H1 (cell line): ENCODE results near the gene EEPD1. TPM values are rescaled to one million over a fixed set of nuclear protein-coding genes. Genes with fewer than 3 reads are reported as not detected.

Experiments
- CTCF ChIA-PET: fragments of 300-600 bp; sonication (Branson Sonifier 250); formaldehyde crosslinking; loops from one replicate; lab custom pipeline; 2021; ENCODE audit not compliant: partially characterized antibody; lab: Charles Lee
- POLR2A ChIA-PET: fragments of 300-600 bp; sonication (Branson Sonifier 250); formaldehyde crosslinking; loops from one replicate; lab custom pipeline; 2021; ENCODE audit warnings: inconsistent platforms; ENCODE audit not compliant: partially characterized antibody; lab: Charles Lee
- DNase-seq, 2 experiments: peaks; one replicate each; pipeline versions ENCODE4 v3.0.0 to v3.0.0-alpha.2; 2010 to 2022; ENCODE audit warnings: low spot score in 2 of 2, low read depth in 1 of 2, mixed read lengths in 1 of 2
- FAIRE-seq: peaks from 2 replicates; lab custom pipeline; 2011; peaks lifted over from hg19 to GRCh38; lab: Jason Lieb, UNC
- H2AFZ ChIP-seq: 2 replicates; pipeline ENCODE4 v1.8.1; 2012; ENCODE audit warnings: low read length, inconsistent platforms
- H2AK5ac ChIP-seq: 2 replicates; pipeline ENCODE4 v1.6.1; 2013; ENCODE audit warnings: low read depth, low read length
- H2BK120ac ChIP-seq: replicated peaks from 2 replicates; pipeline ENCODE3; 2013; ENCODE audit warnings: low read depth, low read length, inconsistent platforms
- H2BK12ac ChIP-seq: 2 replicates; pipeline ENCODE4 v1.6.1; 2013; ENCODE audit warnings: low read depth, low read length
- H2BK15ac ChIP-seq: 2 replicates; pipeline ENCODE4 v1.6.1; 2013; ENCODE audit warnings: low read length
- H2BK20ac ChIP-seq: 2 replicates; pipeline ENCODE4 v1.6.1; 2013; ENCODE audit warnings: low read length
- H2BK5ac ChIP-seq: 2 replicates; pipeline ENCODE4 v1.6.1; 2013; ENCODE audit warnings: low read depth, low read length
- H3K14ac ChIP-seq: 2 replicates; pipeline ENCODE4 v1.6.1; 2013; ENCODE audit warnings: inconsistent platforms; ENCODE audit not compliant: insufficient read length
- H3K18ac ChIP-seq: 2 replicates; pipeline ENCODE4 v1.6.1; 2013; ENCODE audit warnings: low read length; ENCODE audit errors: extremely low read depth
- H3K23ac ChIP-seq: 2 replicates; pipeline ENCODE4 v1.6.1; 2013; ENCODE audit warnings: inconsistent platforms; ENCODE audit not compliant: insufficient read length
- H3K23me2 ChIP-seq: 2 replicates; pipeline ENCODE4 v1.6.1; 2013; ENCODE audit warnings: low read depth, low read length
- H3K27ac ChIP-seq: 2 replicates; pipeline ENCODE4 v1.6.1; 2011; ENCODE audit warnings: low read depth, low read length, inconsistent platforms
- H3K27me3 ChIP-seq, 4 experiments: replicated peaks in 1 of 4; 1 replicate in 1 of 4; 2 replicates in 3 of 4; pipeline versions ENCODE4 v1.6.1 to v1.8.1; 2011 to 2013; ENCODE audit warnings: low read length in 3 of 4, mild to moderate bottlenecking in 3 of 4, inconsistent platforms in 2 of 4, mixed read lengths in 2 of 4, moderate library complexity in 1 of 4; ENCODE audit not compliant: control insufficient read depth in 3 of 4, insufficient read depth in 3 of 4; ENCODE audit errors: extremely low read depth in 1 of 4
- H3K36me3 ChIP-seq, 4 experiments: 2 replicates each; pipeline versions ENCODE4 v1.6.1 to v1.8.1; 2011 to 2013; ENCODE audit warnings: mild to moderate bottlenecking in 4 of 4, low read length in 3 of 4, moderate library complexity in 2 of 4, control low read depth in 1 of 4, inconsistent platforms in 1 of 4; ENCODE audit not compliant: insufficient read depth in 4 of 4, control insufficient read depth in 2 of 4
- H3K4ac ChIP-seq: replicated peaks from 2 replicates; pipeline ENCODE3; 2013; ENCODE audit warnings: low read length, low read depth, mixed read lengths, inconsistent platforms; ENCODE audit not compliant: insufficient read length
- H3K4me1 ChIP-seq, 4 experiments: replicated peaks in 1 of 4; 1 replicate in 1 of 4; 2 replicates in 3 of 4; pipeline versions ENCODE4 v1.6.1 to v1.8.1; 2011 to 2013; ENCODE audit warnings: low read length in 3 of 4, inconsistent platforms in 2 of 4, mixed read lengths in 1 of 4; ENCODE audit not compliant: insufficient read depth in 4 of 4, control insufficient read depth in 3 of 4
- H3K4me2 ChIP-seq, 2 experiments: 2 replicates each; pipeline versions ENCODE4 v1.6.1 to v1.8.1; 2011 to 2013; ENCODE audit warnings: low read depth in 2 of 2, low read length in 2 of 2, control low read depth in 1 of 2, inconsistent platforms in 1 of 2, mild to moderate bottlenecking in 1 of 2; ENCODE audit not compliant: insufficient read depth in 1 of 2
- H3K4me3 ChIP-seq, 4 experiments: fragments of 200-600, 300-600 bp in 1 of 4; sonication (generic), shearing (Covaris generic), sonication (Bioruptor Twin) in 1 of 4; 2 replicates each; pipeline versions ENCODE4 v1.5.1 to v1.8.1; 2011 to 2016; ENCODE audit warnings: low read length in 4 of 4, low read depth in 3 of 4, control low read depth in 2 of 4, inconsistent platforms in 2 of 4, mild to moderate bottlenecking in 2 of 4, mixed read lengths in 1 of 4, moderate library complexity in 1 of 4; ENCODE audit not compliant: insufficient read depth in 2 of 4; ENCODE audit errors: extremely low read depth in 1 of 4
- H3K56ac ChIP-seq: replicated peaks from 2 replicates; pipeline ENCODE3; 2013; ENCODE audit warnings: low read depth, mild to moderate bottlenecking, mixed read lengths, low read length, inconsistent platforms; ENCODE audit not compliant: insufficient read length
- H3K79me1 ChIP-seq: 2 replicates; pipeline ENCODE4 v1.6.1; 2013; ENCODE audit warnings: low read depth, low read length, control low read depth
- H3K79me2 ChIP-seq, 2 experiments: 2 replicates each; pipeline versions ENCODE4 v1.6.1 to v1.8.1; 2012 to 2013; ENCODE audit warnings: low read length in 2 of 2, mild to moderate bottlenecking in 2 of 2, inconsistent platforms in 1 of 2; ENCODE audit not compliant: insufficient read depth in 2 of 2, control insufficient read depth in 1 of 2
- H3K9ac ChIP-seq, 4 experiments: replicated peaks in 1 of 4; 1 replicate in 1 of 4; 2 replicates in 3 of 4; pipeline versions ENCODE4 v1.6.1 to v1.8.1; 2011 to 2013; ENCODE audit warnings: low read depth in 3 of 4, low read length in 3 of 4, control low read depth in 2 of 4, mild to moderate bottlenecking in 2 of 4, moderate library complexity in 2 of 4, inconsistent platforms in 1 of 4; ENCODE audit errors: extremely low read depth in 1 of 4
- H3K9me3 ChIP-seq, 2 experiments: 2 replicates each; pipeline versions ENCODE4 v1.6.1 to v1.8.1; 2012 to 2013; ENCODE audit warnings: mild to moderate bottlenecking in 2 of 2, moderate library complexity in 2 of 2, control low read depth in 1 of 2, inconsistent platforms in 1 of 2, low read depth in 1 of 2, low read length in 1 of 2, mixed read lengths in 1 of 2; ENCODE audit not compliant: insufficient read depth in 2 of 2
- H4K20me1 ChIP-seq, 2 experiments: replicated peaks in 1 of 2; 2 replicates each; pipeline versions ENCODE3 to v1.8.1; 2011 to 2013; ENCODE audit warnings: inconsistent platforms in 2 of 2, low read length in 2 of 2, mild to moderate bottlenecking in 1 of 2; ENCODE audit not compliant: insufficient read depth in 2 of 2, control insufficient read depth in 1 of 2
- H4K5ac ChIP-seq: 2 replicates; pipeline ENCODE4 v1.6.1; 2013; ENCODE audit warnings: low read length, low read depth, mixed read lengths, inconsistent platforms; ENCODE audit not compliant: insufficient read length
- H4K8ac ChIP-seq: 2 replicates; pipeline ENCODE4 v1.8.0; 2013; ENCODE audit warnings: mild to moderate bottlenecking, moderate library complexity, low read length, inconsistent platforms; ENCODE audit not compliant: insufficient read depth; ENCODE audit errors: extremely low read depth
- H4K91ac ChIP-seq: replicated peaks from 2 replicates; pipeline ENCODE3; 2013; ENCODE audit warnings: low read length, mixed read lengths, inconsistent platforms; ENCODE audit not compliant: insufficient read length
- BRCA1 ChIP-seq: IDR thresholded peaks from 2 replicates; pipeline ENCODE4 v1.6.1; 2012; ENCODE audit warnings: low read depth, low read length, improper control_type of control experiment
- CREB1 ChIP-seq: IDR thresholded peaks from 2 replicates; pipeline ENCODE4 v1.6.1; 2012; ENCODE audit warnings: inconsistent platforms
- HDAC2 ChIP-seq, 2 experiments: fragments of 300-600 bp in 1 of 2; sonication (generic) in 1 of 2; IDR thresholded peaks; 2 replicates each; pipeline ENCODE4 v1.6.1; 2011 to 2012; ENCODE audit warnings: low read depth in 2 of 2, low read length in 2 of 2, mild to moderate bottlenecking in 2 of 2, moderate library complexity in 2 of 2, borderline replicate concordance in 1 of 2, inconsistent platforms in 1 of 2
- KDM1A ChIP-seq: fragments of 200-600, 300-600 bp; sonication (generic); IDR thresholded peaks from 2 replicates; pipeline ENCODE4 v1.7.1; 2016; ENCODE audit warnings: mild to moderate bottlenecking, low read length, borderline replicate concordance
- KDM4A ChIP-seq: IDR thresholded peaks from one replicate; pipeline ENCODE4 v1.7.1; 2012; ENCODE audit warnings: low read depth, mild to moderate bottlenecking, moderate library complexity, low read length, inconsistent platforms; ENCODE audit not compliant: severe bottlenecking
- NRF1 ChIP-seq: IDR thresholded peaks from 2 replicates; pipeline ENCODE4 v1.6.1; 2011; ENCODE audit warnings: mild to moderate bottlenecking, low read depth, low read length, improper control_type of control experiment
- RFX5 ChIP-seq: IDR thresholded peaks from 2 replicates; pipeline ENCODE4 v1.6.1; 2011; ENCODE audit warnings: low read depth, low read length, improper control_type of control experiment, borderline replicate concordance
- SIX5 ChIP-seq: IDR thresholded peaks from 2 replicates; pipeline ENCODE4 v1.6.1; 2011; ENCODE audit warnings: mild to moderate bottlenecking, low read depth, low read length
- SP1 ChIP-seq: IDR thresholded peaks from 2 replicates; pipeline ENCODE4 v1.6.1; 2011; ENCODE audit warnings: low read depth, low read length
- SP2 ChIP-seq: IDR thresholded peaks from 2 replicates; pipeline ENCODE4 v1.6.1; 2012; ENCODE audit warnings: mild to moderate bottlenecking, low read length, inconsistent platforms
- SUZ12 ChIP-seq: fragments of 200-600 bp; sonication (generic); IDR thresholded peaks from 2 replicates; pipeline ENCODE4 v1.6.1; 2012; ENCODE audit warnings: mild to moderate bottlenecking, inconsistent platforms, low read length, moderate library complexity, mixed read lengths
- TAF1 ChIP-seq: IDR thresholded peaks from 2 replicates; pipeline ENCODE4 v1.6.1; 2011; ENCODE audit warnings: mild to moderate bottlenecking, low read depth, low read length
- ZNF274 ChIP-seq: IDR thresholded peaks from 2 replicates; pipeline ENCODE4 v1.7.0; 2012; ENCODE audit warnings: low read length, borderline replicate concordance; ENCODE audit errors: extremely low read depth
- WGBS, 2 experiments: shearing (Covaris generic) in 1 of 2; methylation state at CpG; one replicate each; pipeline versions ENCODE4 v1.1.6 to v1.1.7; 2013 to 2015; ENCODE audit warnings: low lambda C conversion rate in 2 of 2, mixed read lengths in 2 of 2, inconsistent platforms in 1 of 2, low coverage in 1 of 2, missing lambda C conversion rate in 1 of 2; ENCODE audit not compliant: insufficient replicate concordance in 2 of 2, insufficient coverage in 1 of 2, insufficient read length in 1 of 2; ENCODE audit errors: extremely low coverage in 1 of 2, missing lambda C conversion rate in 1 of 2; 5-methylcytosine and 5-hydroxymethylcytosine counted together
- polyA plus RNA-seq, 7 experiments: library from polyadenylated mRNA; depleted of rRNA in 3 of 7; stranded (reverse) in 5 of 7; unstranded in 2 of 7; fragments of >200 nt in 5 of 7; fragments of 200-250 nt in 2 of 7; gene quantifications; 1 replicate in 5 of 7; 2 replicates in 1 of 7; 4 replicates in 1 of 7; pipeline versions ENCODE4 v1.2.1 to v1.2.3, GENCODE V29; 2011 to 2013; ENCODE audit warnings: missing spikeins in 2 of 7, mixed read lengths in 2 of 7
- total RNA-seq: library from RNA; stranded (reverse); fragmentation: NEBNext Ultra II Directional; extraction: Animal tissue kit (Norgen Biotek cat#: 25700); gene quantifications from 2 replicates; pipeline ENCODE4 v1.2.1, GENCODE V29; 2021
- TF ChIP-seq, protein P1 (sequence below): IDR thresholded peaks from 2 replicates; pipeline ENCODE4 v1.6.1; 2011; ENCODE audit warnings: low read depth, mild to moderate bottlenecking, low read length; ENCODE audit not compliant: insufficient read depth

EEPD1 gene
- total and polyA plus RNA-seq, 2 of the 8 experiments (the other 6 are each of a cell fraction or from before 2014, with no cell fraction given) = 3.1 to 7.8 TPM

DNA sequence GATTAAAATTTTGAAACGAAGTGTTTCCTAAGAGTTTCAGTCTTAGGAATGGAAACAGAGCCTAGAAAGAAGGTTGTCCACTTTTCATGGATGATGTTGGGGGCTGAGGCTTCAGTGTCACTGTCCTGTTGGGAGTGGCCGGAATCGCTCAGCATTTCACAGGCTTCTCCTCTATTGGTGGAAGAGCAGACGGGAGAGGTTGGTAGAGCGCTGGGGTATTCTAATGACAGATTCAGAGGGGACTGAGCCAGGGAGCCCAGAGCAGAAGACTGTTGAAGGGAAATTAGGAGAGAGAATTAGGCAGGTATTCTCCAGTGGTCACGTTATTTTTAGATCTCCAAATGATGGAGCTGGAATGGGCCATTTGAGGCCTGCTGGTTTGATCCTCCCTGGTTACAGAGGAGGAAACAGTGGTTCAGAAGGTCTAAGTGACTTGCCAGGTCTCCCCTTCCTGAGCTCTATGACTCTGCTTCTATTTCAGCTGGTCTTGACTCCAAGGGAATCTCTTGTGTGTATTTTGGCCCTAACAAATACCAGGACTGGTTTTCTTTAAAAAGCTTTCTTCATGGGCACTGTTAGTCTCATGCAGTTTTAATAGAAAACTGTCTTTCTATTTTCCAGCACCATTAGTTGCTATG is 35.7 kb upstream of the EEPD1 start:
- no peak overlapping the region for H2BK5ac ChIP-seq
- H4K20me1 ChIP-seq = no peaks in the 10 kb centered on the region
- H3K23me2 ChIP-seq = no peaks in the 10 kb centered on the region
- no peak overlapping the region for H3K27ac ChIP-seq
- no peak overlapping the region for H3K23ac ChIP-seq
- H3K79me1 ChIP-seq = no peaks in the 10 kb centered on the region
- FAIRE-seq (no peak), DNase-seq (no peak)
- H3K14ac ChIP-seq = no peak overlapping the region
- H3K4me2 ChIP-seq = no peak overlapping the region
- no peak overlapping the region for H2BK20ac ChIP-seq
- no peaks in the 10 kb centered on the region for H3K36me3 ChIP-seq
- H3K27me3 ChIP-seq = no peaks in the 10 kb centered on the region
- no peak overlapping the region for H2BK12ac ChIP-seq
- CTCF ChIA-PET = interaction anchor here (0.9 to 4.1 kb wide), 8 partner anchors 12 to 174 kb away, joined by 3 to 17 read pairs (median 4); no protein-coding TSS in a partner anchor
- 79% methylated on average over 6 of the region's 6 CpGs; no CpG with 5 or more reads in 1 of the 2 experiments for WGBS, 2 experiments
- H4K8ac ChIP-seq = no peak overlapping the region
- no peak overlapping the region for H2AFZ ChIP-seq
- H3K4me3 ChIP-seq = no peak overlapping the region
- no peak overlapping the region for H3K9ac ChIP-seq
- POLR2A ChIA-PET = no interaction called here
- H3K79me2 ChIP-seq = no peaks in the 10 kb centered on the region
- H3K4me1 ChIP-seq = peaks cover 0 to 4% (median 2%) of the 10 kb centered on the region in 4 experiments; a peak in 3 of 7 replicates
- H4K91ac ChIP-seq = no peak overlapping the region
- no peaks in the 10 kb centered on the region for H3K9me3 ChIP-seq
- no peak overlapping the region for H3K56ac ChIP-seq
- H2AK5ac ChIP-seq = no peak overlapping the region
- no peak overlapping the region for H3K4ac ChIP-seq
- H2BK15ac ChIP-seq = no peak overlapping the region
- H4K5ac ChIP-seq = no peak overlapping the region
- H3K18ac ChIP-seq = no peak overlapping the region
- no peak overlapping the region for H2BK120ac ChIP-seq
- TF ChIP-seq NRF1 (no peak), TAF1 (no peak), HDAC2 (IDR thresholded peaks at IDR 0.05; ENCODE audit: borderline replicate concordance in 1 of 2, low read depth in 2 of 2, low read length in 2 of 2) (no peak), RFX5 (no peak), SIX5 (no peak), ZNF274 (no peak), CREB1 (no peak), BRCA1 (no peak), KDM4A (no peak), SP2 (no peak), KDM1A (no peak), SP1 (no peak), SUZ12 (no peak)
- TF ChIP-seq, protein P1, sequence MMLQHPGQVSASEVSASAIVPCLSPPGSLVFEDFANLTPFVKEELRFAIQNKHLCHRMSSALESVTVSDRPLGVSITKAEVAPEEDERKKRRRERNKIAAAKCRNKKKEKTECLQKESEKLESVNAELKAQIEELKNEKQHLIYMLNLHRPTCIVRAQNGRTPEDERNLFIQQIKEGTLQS = no peak
